T-helper 1 cell treated with Interleukin-12 subunit alpha and Interleukin-12 subunit beta and Interleukin-4 antibody, amounts not matched to agents 30 μg/mL and 1 μg/mL, for 36 hours (primary cell): ENCODE results near the gene CCDC177.
A peak's percentile ranks its signal among the peaks of the same experiment; 100 is the strongest.

Source experiments
- H3K27ac Mint-ChIP-seq: one replicate; pipeline ENCODE4 v1.8.0; 2021; ENCODE audit warnings: mild to moderate bottlenecking, mixed read lengths
- H3K27me3 Mint-ChIP-seq: one replicate; pipeline ENCODE4 v1.8.0; 2021; ENCODE audit warnings: low read depth, mixed read lengths
- H3K36me3 Mint-ChIP-seq: one replicate; pipeline ENCODE4 v1.8.0; 2021; ENCODE audit warnings: low read depth, mixed read lengths
- H3K4me1 Mint-ChIP-seq: one replicate; pipeline ENCODE4 v1.8.0; 2021; ENCODE audit warnings: low read depth, mixed read lengths
- H3K4me3 Mint-ChIP-seq: one replicate; pipeline ENCODE4 v1.8.0; 2021; ENCODE audit warnings: mild to moderate bottlenecking, moderate library complexity, mixed read lengths
- H3K9me3 Mint-ChIP-seq: one replicate; pipeline ENCODE4 v1.8.0; 2021; ENCODE audit warnings: mixed read lengths

Gene CCDC177

GRCh38 chr14:69574263-69574953 is at the start of gene CCDC177:
Gene CCDC177, minus strand, starts transcription at chr14:69574871. Its CDS starts 1,249 bp downstream, at chr14:69573622.
- Mint-ChIP-seq H3K4me1 (peaks cover 9% of the 10 kb centered on the region), H3K27ac (peak within 1 kb of the TSS; percentile 38), H3K27me3 (peaks cover 67% of the 10 kb centered on the region), H3K4me3 (peak within 1 kb of the TSS; percentile 77), H3K9me3 (no peaks in the 10 kb centered on the region), H3K36me3 (no peaks in the 10 kb centered on the region)

GRCh38 chr14:69624136-69624535 is 49.5 kb upstream of the CCDC177 start:
- no peaks in the 10 kb centered on the region for H3K27me3 Mint-ChIP-seq
- H3K4me3 Mint-ChIP-seq = peak overlapping the region; percentile 18
- peaks cover 74% of the 10 kb centered on the region for H3K4me1 Mint-ChIP-seq
- H3K36me3 Mint-ChIP-seq = peaks cover 15% of the 10 kb centered on the region
- H3K27ac Mint-ChIP-seq = peak overlapping the region; percentile 96
- no peaks in the 10 kb centered on the region for H3K9me3 Mint-ChIP-seq

GRCh38 chr14:69620981-69621380 is 46.3 kb upstream of the CCDC177 start:
- peaks cover 23% of the 10 kb centered on the region for H3K36me3 Mint-ChIP-seq
- no peaks in the 10 kb centered on the region for H3K27me3 Mint-ChIP-seq
- peak overlapping the region; percentile 73 for H3K27ac Mint-ChIP-seq
- peaks cover 83% of the 10 kb centered on the region for H3K4me1 Mint-ChIP-seq
- peak overlapping the region; percentile 16 for H3K4me3 Mint-ChIP-seq
- H3K9me3 Mint-ChIP-seq = no peaks in the 10 kb centered on the region

GRCh38 chr14:69620211-69620611 is 45.5 kb upstream of the CCDC177 start:
- peaks cover 31% of the 10 kb centered on the region for H3K36me3 Mint-ChIP-seq
- peaks cover 83% of the 10 kb centered on the region for H3K4me1 Mint-ChIP-seq
- no peaks in the 10 kb centered on the region for H3K9me3 Mint-ChIP-seq
- H3K4me3 Mint-ChIP-seq = peak overlapping the region; percentile 53
- no peaks in the 10 kb centered on the region for H3K27me3 Mint-ChIP-seq
- H3K27ac Mint-ChIP-seq = peak overlapping the region; percentile 73

GRCh38 chr14:69619012-69619411 is 44.3 kb upstream of the CCDC177 start:
- Mint-ChIP-seq H3K36me3 (peaks cover 36% of the 10 kb centered on the region), H3K27me3 (no peaks in the 10 kb centered on the region), H3K9me3 (no peaks in the 10 kb centered on the region), H3K4me1 (peaks cover 82% of the 10 kb centered on the region), H3K27ac (peak overlapping the region; percentile 76), H3K4me3 (peak overlapping the region; percentile 31)

GRCh38 chr14:69617796-69618195 is 43.1 kb upstream of the CCDC177 start:
- H3K27me3 Mint-ChIP-seq = no peaks in the 10 kb centered on the region
- no peaks in the 10 kb centered on the region for H3K9me3 Mint-ChIP-seq
- peak overlapping the region; percentile 99 for H3K27ac Mint-ChIP-seq
- peaks cover 84% of the 10 kb centered on the region for H3K4me1 Mint-ChIP-seq
- peaks cover 41% of the 10 kb centered on the region for H3K36me3 Mint-ChIP-seq
- peak overlapping the region; percentile 93 for H3K4me3 Mint-ChIP-seq

GRCh38 chr14:69616408-69616773 is 41.7 kb upstream of the CCDC177 start:
- peak overlapping the region; percentile 99 for H3K27ac Mint-ChIP-seq
- H3K36me3 Mint-ChIP-seq = peaks cover 45% of the 10 kb centered on the region

GRCh38 chr14:69615496-69616407 is 41.1 kb upstream of the CCDC177 start:
- no peaks in the 10 kb centered on the region for H3K9me3 Mint-ChIP-seq
- no peaks in the 10 kb centered on the region for H3K27me3 Mint-ChIP-seq
- H3K36me3 Mint-ChIP-seq = peaks cover 44% of the 10 kb centered on the region
- peak overlapping the region; percentile 99 for H3K27ac Mint-ChIP-seq
- peaks cover 75% of the 10 kb centered on the region for H3K4me1 Mint-ChIP-seq
- peak overlapping the region; percentile 93 for H3K4me3 Mint-ChIP-seq

More at GRCh38 chr14:69616408-69616773, 41.7 kb upstream of the CCDC177 start:
- no peaks in the 10 kb centered on the region for H3K9me3 Mint-ChIP-seq
- no peaks in the 10 kb centered on the region for H3K27me3 Mint-ChIP-seq
- H3K4me1 Mint-ChIP-seq = peaks cover 77% of the 10 kb centered on the region
- H3K4me3 Mint-ChIP-seq = peak overlapping the region; percentile 93

GRCh38 chr14:69615121-69615495 is 40.4 kb upstream of the CCDC177 start:
- peaks cover 40% of the 10 kb centered on the region for H3K36me3 Mint-ChIP-seq
- peaks cover 74% of the 10 kb centered on the region for H3K4me1 Mint-ChIP-seq
- no peaks in the 10 kb centered on the region for H3K9me3 Mint-ChIP-seq
- H3K27ac Mint-ChIP-seq = peak overlapping the region; percentile 99
- H3K27me3 Mint-ChIP-seq = no peaks in the 10 kb centered on the region
- H3K4me3 Mint-ChIP-seq = peak overlapping the region; percentile 93

- H3K4me3 Mint-ChIP-seq = peak overlapping the region; percentile 93
- peaks cover 37% of the 10 kb centered on the region for H3K36me3 Mint-ChIP-seq
- no peaks in the 10 kb centered on the region for H3K9me3 Mint-ChIP-seq
Observed at GRCh38 chr14:69614592-69614991, 39.9 kb upstream of the CCDC177 start.

GRCh38 chr14:69613312-69614073 is 38.8 kb upstream of the CCDC177 start:
- peak overlapping the region; percentile 93 for H3K4me3 Mint-ChIP-seq
- H3K4me1 Mint-ChIP-seq = peaks cover 70% of the 10 kb centered on the region
- H3K27me3 Mint-ChIP-seq = no peaks in the 10 kb centered on the region
- no peaks in the 10 kb centered on the region for H3K9me3 Mint-ChIP-seq
- peaks cover 35% of the 10 kb centered on the region for H3K36me3 Mint-ChIP-seq
- peak overlapping the region; percentile 99 for H3K27ac Mint-ChIP-seq

More at GRCh38 chr14:69614592-69614991, 39.9 kb upstream of the CCDC177 start:
- H3K27me3 Mint-ChIP-seq = no peaks in the 10 kb centered on the region
- H3K4me1 Mint-ChIP-seq = peaks cover 75% of the 10 kb centered on the region
- H3K27ac Mint-ChIP-seq = peak overlapping the region; percentile 99

- H3K9me3 Mint-ChIP-seq = no peaks in the 10 kb centered on the region
- H3K4me1 Mint-ChIP-seq = peaks cover 64% of the 10 kb centered on the region
Observed at GRCh38 chr14:69612783-69613130, 38.1 kb upstream of the CCDC177 start.

GRCh38 chr14:69612014-69612782 is 37.5 kb upstream of the CCDC177 start:
- Mint-ChIP-seq H3K36me3 (peaks cover 33% of the 10 kb centered on the region), H3K4me3 (peak overlapping the region; percentile 93)

More at GRCh38 chr14:69612783-69613130, 38.1 kb upstream of the CCDC177 start:
- Mint-ChIP-seq H3K36me3 (peaks cover 34% of the 10 kb centered on the region), H3K27ac (peak overlapping the region; percentile 99), H3K27me3 (no peaks in the 10 kb centered on the region), H3K4me3 (peak overlapping the region; percentile 93)

More at GRCh38 chr14:69612014-69612782, 37.5 kb upstream of the CCDC177 start:
- peaks cover 58% of the 10 kb centered on the region for H3K4me1 Mint-ChIP-seq
- no peaks in the 10 kb centered on the region for H3K9me3 Mint-ChIP-seq
- H3K27ac Mint-ChIP-seq = peak overlapping the region; percentile 99
- H3K27me3 Mint-ChIP-seq = no peaks in the 10 kb centered on the region
